Keratinocyte (primary cell): Measurements from ENCODE around the gene PRR16.

ENCODE experiments used
- EZH2 ChIP-seq: IDR thresholded peaks from one replicate; pipeline ENCODE4 v1.6.1; 2012; ENCODE audit warnings: inconsistent platforms, mild to moderate bottlenecking, low read length, moderate library complexity
- TF ChIP-seq, protein P1 (sequence below), 3 experiments: IDR thresholded peaks in 1 of 3; conservative IDR thresholded peaks in 1 of 3; optimal IDR thresholded peaks in 1 of 3; 2 replicates in 2 of 3; 3 replicates in 1 of 3; pipeline versions ENCODE3 to v1.5.1; 2011; ENCODE audit warnings: low read length in 3 of 3, mild to moderate bottlenecking in 3 of 3, moderate library complexity in 2 of 3, control low read depth in 1 of 3, inconsistent platforms in 1 of 3; ENCODE audit not compliant: insufficient read depth in 2 of 3; ENCODE audit errors: extremely low read depth in 1 of 3

DNA sequence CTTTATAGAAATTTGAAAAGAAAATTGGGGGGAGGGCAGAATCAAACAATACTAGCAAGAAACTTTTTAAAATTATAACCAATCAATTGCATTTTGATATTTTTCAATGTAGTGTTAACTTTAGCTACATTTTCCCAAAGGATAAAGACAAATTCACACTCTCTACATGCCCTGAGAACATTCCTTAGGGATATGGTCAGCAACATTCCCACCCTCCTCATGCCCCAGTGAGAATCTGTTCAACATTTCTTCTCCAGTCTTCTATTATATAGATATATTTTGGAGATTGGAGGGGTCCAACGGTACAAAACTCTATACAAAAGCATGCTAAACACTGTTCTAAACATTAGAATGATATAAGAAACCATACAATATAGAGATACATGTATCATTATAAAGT, 11.6 kb upstream of the PRR16 start:
- TF ChIP-seq, protein P1, sequence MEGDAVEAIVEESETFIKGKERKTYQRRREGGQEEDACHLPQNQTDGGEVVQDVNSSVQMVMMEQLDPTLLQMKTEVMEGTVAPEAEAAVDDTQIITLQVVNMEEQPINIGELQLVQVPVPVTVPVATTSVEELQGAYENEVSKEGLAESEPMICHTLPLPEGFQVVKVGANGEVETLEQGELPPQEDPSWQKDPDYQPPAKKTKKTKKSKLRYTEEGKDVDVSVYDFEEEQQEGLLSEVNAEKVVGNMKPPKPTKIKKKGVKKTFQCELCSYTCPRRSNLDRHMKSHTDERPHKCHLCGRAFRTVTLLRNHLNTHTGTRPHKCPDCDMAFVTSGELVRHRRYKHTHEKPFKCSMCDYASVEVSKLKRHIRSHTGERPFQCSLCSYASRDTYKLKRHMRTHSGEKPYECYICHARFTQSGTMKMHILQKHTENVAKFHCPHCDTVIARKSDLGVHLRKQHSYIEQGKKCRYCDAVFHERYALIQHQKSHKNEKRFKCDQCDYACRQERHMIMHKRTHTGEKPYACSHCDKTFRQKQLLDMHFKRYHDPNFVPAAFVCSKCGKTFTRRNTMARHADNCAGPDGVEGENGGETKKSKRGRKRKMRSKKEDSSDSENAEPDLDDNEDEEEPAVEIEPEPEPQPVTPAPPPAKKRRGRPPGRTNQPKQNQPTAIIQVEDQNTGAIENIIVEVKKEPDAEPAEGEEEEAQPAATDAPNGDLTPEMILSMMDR (optimal IDR thresholded peaks at IDR 0.05 in 1 of 3, IDR thresholded peaks at IDR 0.05 in 1 of 3, conservative IDR thresholded peaks at IDR 0.05 in 1 of 3; ENCODE audit: extremely low read depth in 1 of 3, insufficient read depth in 2 of 3, low read length in 3 of 3), result no peak
- TF ChIP-seq EZH2, result no peak
